ENCODE measurements around the gene STX1B. TPM values are rescaled to one million over a fixed set of nuclear protein-coding genes. Genes with fewer than 3 reads are reported as not detected.
A peak's percentile ranks its signal among the peaks of the same experiment; 100 is the strongest.

Gene STX1B
- total and polyA plus RNA-seq, 3 experiments from 2014 or later: 0.03 to 0.79 (median 0.40) TPM

- Histone ChIP-seq H3K4me3 (ENCODE audit: low read length) (peak overlapping the region; percentile 85), H3K4me1 (ENCODE audit: insufficient read depth, low read length) (peaks cover 18% of the 10 kb centered on the region), H3K27ac (ENCODE audit: low read depth, low read length) (peak overlapping the region; percentile 88), H3K27me3 (ENCODE audit: insufficient read depth, low read length, poor library complexity, severe bottlenecking) (no peaks in the 10 kb centered on the region), H3K36me3 (ENCODE audit: insufficient read depth, low read length) (no peaks in the 10 kb centered on the region), H3K9me3 (ENCODE audit: low read length) (no peaks in the 10 kb centered on the region)
- H3K27ac Mint-ChIP-seq: peak overlapping the region; percentile 82 to 96 (median 88)
- ChIA-PET POLR2A (interaction anchor here (1.0 kb wide), 1 partner anchor 8 kb away, joined by 3 read pairs; no protein-coding TSS in a partner anchor), CTCF (interaction anchor here (1.0 to 1.8 kb wide), 3 partner anchors 8 to 124 kb away, joined by 3 to 15 read pairs (median 4); partner anchors contain the start of gene ZNF668)
- H3K4me1 Mint-ChIP-seq: peaks cover 17 to 29% (median 22%) of the 10 kb centered on the region in 3 donors
- DNase-seq: peak in 1 of 5 donors; percentile 16
- H3K4me3 Mint-ChIP-seq: peak overlapping the region; percentile 91 to 95 (median 93)
- H3K36me3 Mint-ChIP-seq: peaks cover 0 to 7% (median 0%) of the 10 kb centered on the region in 3 donors
- H3K9me3 Mint-ChIP-seq: no peaks in the 10 kb centered on the region
- H3K27me3 Mint-ChIP-seq: no peaks in the 10 kb centered on the region
These were observed 60.6 kb downstream of the STX1B start for GRCh38 chr16:30949650-30950515.

GRCh38 chr16:30948667-30949649 is 61.5 kb downstream of the STX1B start, which contains the start of gene ORAI3:
Gene ORAI3, plus strand, starts transcription at chr16:30949068. Its CDS starts 222 bp downstream, at chr16:30949290.
- Mint-ChIP-seq H3K4me3 (peak within 1 kb of the TSS; percentile 91 to 95 (median 93)), H3K4me1 (peaks cover 17 to 29% (median 25%) of the 10 kb centered on the region in 3 donors), H3K36me3 (peaks cover 0 to 12% (median 2%) of the 10 kb centered on the region in 3 donors), H3K9me3 (no peaks in the 10 kb centered on the region), H3K27me3 (no peaks in the 10 kb centered on the region), H3K27ac (peak within 1 kb of the TSS; percentile 82 to 96 (median 88))
- POLR2A ChIA-PET: no interaction called here
- peak within 1 kb of the TSS; percentile 88 for H3K27ac ChIP-seq (ENCODE audit: low read depth, low read length)
- peak within 1 kb of the TSS; percentile 85 for H3K4me3 ChIP-seq (ENCODE audit: low read length)
- H3K4me1 ChIP-seq (ENCODE audit: insufficient read depth, low read length): peaks cover 18% of the 10 kb centered on the region
- CTCF ChIA-PET: interaction anchor here (1.0 to 1.8 kb wide), 3 partner anchors 7 to 125 kb away, joined by 3 to 15 read pairs (median 4); partner anchors contain the start of gene ZNF668
- H3K9me3 ChIP-seq (ENCODE audit: low read length): no peaks in the 10 kb centered on the region
- H3K27me3 ChIP-seq (ENCODE audit: insufficient read depth, low read length, poor library complexity, severe bottlenecking): no peaks in the 10 kb centered on the region
- no peaks in the 10 kb centered on the region for H3K36me3 ChIP-seq (ENCODE audit: insufficient read depth, low read length)
- peak in 4 of 5 donors; percentile 28 to 63 (median 30) for DNase-seq

GRCh38 chr16:30947859-30948666 is 62.4 kb downstream of the STX1B start:
- Mint-ChIP-seq H3K27ac (peak overlapping the region in 2 of 8 donors; percentile 60 to 77), H3K9me3 (no peaks in the 10 kb centered on the region), H3K36me3 (peaks cover 0 to 14% (median 2%) of the 10 kb centered on the region in 3 donors), H3K4me1 (peaks cover 13 to 23% (median 21%) of the 10 kb centered on the region in 3 donors), H3K4me3 (peak overlapping the region in 3 of 7 donors; percentile 28 to 93 (median 91)), H3K27me3 (no peaks in the 10 kb centered on the region)
- ChIA-PET CTCF (no interaction called here), POLR2A (no interaction called here)
- peaks cover 18% of the 10 kb centered on the region for H3K4me1 ChIP-seq (ENCODE audit: insufficient read depth, low read length)
- peak in 1 of 5 donors; percentile 55 for DNase-seq
- no peak overlapping the region for H3K4me3 ChIP-seq (ENCODE audit: low read length)
- peak overlapping the region; percentile 88 for H3K27ac ChIP-seq (ENCODE audit: low read depth, low read length)
- no peaks in the 10 kb centered on the region for H3K27me3 ChIP-seq (ENCODE audit: insufficient read depth, low read length, poor library complexity, severe bottlenecking)
- H3K36me3 ChIP-seq (ENCODE audit: insufficient read depth, low read length): no peaks in the 10 kb centered on the region
- H3K9me3 ChIP-seq (ENCODE audit: low read length): no peaks in the 10 kb centered on the region

- ChIA-PET CTCF (no interaction called here), POLR2A (no interaction called here)
- H3K27ac ChIP-seq (ENCODE audit: low read depth, low read length): no peak overlapping the region
- H3K9me3 Mint-ChIP-seq: no peaks in the 10 kb centered on the region
- no peak for DNase-seq
- no peaks in the 10 kb centered on the region for H3K27me3 ChIP-seq (ENCODE audit: insufficient read depth, low read length, poor library complexity, severe bottlenecking)
- no peak overlapping the region for H3K27ac Mint-ChIP-seq
- H3K4me3 ChIP-seq (ENCODE audit: low read length): no peak overlapping the region
- H3K4me1 Mint-ChIP-seq: peaks cover 16 to 27% (median 26%) of the 10 kb centered on the region in 3 donors
- no peaks in the 10 kb centered on the region for H3K27me3 Mint-ChIP-seq
- H3K9me3 ChIP-seq (ENCODE audit: low read length): no peaks in the 10 kb centered on the region
- peaks cover 0 to 14% (median 2%) of the 10 kb centered on the region in 3 donors for H3K36me3 Mint-ChIP-seq
- no peaks in the 10 kb centered on the region for H3K36me3 ChIP-seq (ENCODE audit: insufficient read depth, low read length)
- no peak overlapping the region for H3K4me3 Mint-ChIP-seq
- peaks cover 19% of the 10 kb centered on the region for H3K4me1 ChIP-seq (ENCODE audit: insufficient read depth, low read length)
These were observed 62.9 kb downstream of the STX1B start for GRCh38 chr16:30947541-30947858.

- Histone ChIP-seq H3K36me3 (ENCODE audit: insufficient read depth, low read length) (no peaks in the 10 kb centered on the region), H3K27ac (ENCODE audit: low read depth, low read length) (no peak overlapping the region), H3K4me3 (ENCODE audit: low read length) (no peak overlapping the region), H3K27me3 (ENCODE audit: insufficient read depth, low read length, poor library complexity, severe bottlenecking) (no peaks in the 10 kb centered on the region), H3K9me3 (ENCODE audit: low read length) (no peaks in the 10 kb centered on the region), H3K4me1 (ENCODE audit: insufficient read depth, low read length) (peaks cover 25% of the 10 kb centered on the region)
- Mint-ChIP-seq H3K27ac (peak overlapping the region in 3 of 8 donors; percentile 30 to 62 (median 33)), H3K36me3 (peaks cover 0 to 14% (median 2%) of the 10 kb centered on the region in 3 donors), H3K4me1 (peaks cover 16 to 33% (median 27%) of the 10 kb centered on the region in 3 donors), H3K4me3 (peak overlapping the region in 3 of 7 donors; percentile 61 to 81 (median 81)), H3K9me3 (no peaks in the 10 kb centered on the region), H3K27me3 (no peaks in the 10 kb centered on the region)
- ChIA-PET POLR2A (interaction anchor here (0.6 kb wide), 1 partner anchor 165 kb away, joined by 6 read pairs; no protein-coding TSS in a partner anchor), CTCF (no interaction called here)
- no peak for DNase-seq
These were observed 63.5 kb downstream of the STX1B start for GRCh38 chr16:30946671-30947540.

- Histone ChIP-seq H3K27ac (ENCODE audit: low read depth, low read length) (no peak overlapping the region), H3K4me1 (ENCODE audit: insufficient read depth, low read length) (peaks cover 7% of the 10 kb centered on the region), H3K36me3 (ENCODE audit: insufficient read depth, low read length) (no peaks in the 10 kb centered on the region), H3K9me3 (ENCODE audit: low read length) (no peaks in the 10 kb centered on the region), H3K27me3 (ENCODE audit: insufficient read depth, low read length, poor library complexity, severe bottlenecking) (no peaks in the 10 kb centered on the region), H3K4me3 (ENCODE audit: low read length) (no peak overlapping the region)
- H3K36me3 Mint-ChIP-seq: peaks cover 0 to 16% (median 2%) of the 10 kb centered on the region in 3 donors
- DNase-seq: no peak
- no peaks in the 10 kb centered on the region for H3K27me3 Mint-ChIP-seq
- no peak overlapping the region for H3K4me3 Mint-ChIP-seq
- H3K4me1 Mint-ChIP-seq: peaks cover 9 to 20% (median 9%) of the 10 kb centered on the region in 3 donors
- POLR2A ChIA-PET: no interaction called here
- peak overlapping the region in 3 of 8 donors; percentile 52 to 56 (median 54) for H3K27ac Mint-ChIP-seq
- no peaks in the 10 kb centered on the region for H3K9me3 Mint-ChIP-seq
- CTCF ChIA-PET: interaction anchor here (1.5 to 6.9 kb wide), 2 partner anchors 10 kb away, joined by 4 to 50 read pairs; no protein-coding TSS in a partner anchor
These were observed 66.1 kb downstream of the STX1B start for GRCh38 chr16:30944352-30944751.

Data from CD8-positive, alpha-beta memory T cell (primary cell).